Breast epithelium (tissue), 3 donors: ENCODE data around the gene MED9.
"Not testable (repeated sequence)": the region's sequence is repeated elsewhere in the genome, so short reads cannot be mapped to it uniquely, and the experiment has no call there.

ENCODE experiments used
- CTCF ChIP-seq, 3 donors: fragments of 450-650 bp; IDR thresholded peaks; one replicate each; pipeline ENCODE4 v1.5.1; 2016 to 2017; ENCODE audit warnings: antibody characterized with exemption in 3 of 3, mild to moderate bottlenecking in 3 of 3, moderate library complexity in 3 of 3
- POLR2AphosphoS5 ChIP-seq, 3 donors: sonication (generic); formaldehyde crosslinking; IDR thresholded peaks; one replicate each; pipeline ENCODE4 v1.6.1; 2017; ENCODE audit warnings: antibody characterized with exemption in 3 of 3

- TF ChIP-seq POLR2AphosphoS5, CTCF (IDR thresholded peaks at IDR 0.05): not testable (repeated sequence)
Observed at GRCh38 chr17:17430924-17431323, 45.9 kb upstream of the MED9 start.
